ENCODE measurements around the gene NCOA5.

DNA sequence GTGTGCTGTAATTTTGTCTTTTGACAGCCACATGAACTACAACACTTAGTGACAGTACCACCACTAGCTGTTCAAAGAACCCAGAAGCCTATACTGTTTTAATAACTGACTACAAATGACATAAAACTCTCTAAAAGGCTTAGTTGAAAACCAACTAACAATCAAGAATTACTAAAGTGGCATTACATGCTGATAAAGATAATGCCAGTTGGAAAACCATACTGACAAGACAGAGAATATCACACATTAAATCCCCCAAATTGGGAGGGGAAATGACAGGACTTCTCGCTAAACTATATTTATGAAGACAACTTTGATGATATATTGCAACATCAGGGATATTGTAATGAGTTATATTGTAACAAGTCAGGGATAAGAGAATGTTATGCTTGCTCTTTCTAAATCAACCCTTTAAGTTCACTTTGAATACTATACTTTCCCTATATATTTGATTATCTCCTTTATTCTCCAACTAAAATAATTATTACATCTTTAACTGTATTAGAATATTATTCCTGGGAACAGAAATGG, 6.2 kb downstream of the NCOA5 start:
- no peak for TF ChIP-seq ZNF274 (IDR thresholded peaks at IDR 0.05; ENCODE audit: low read depth, low read length)
- TF ChIP-seq YY1 (IDR thresholded peaks at IDR 0.05; ENCODE audit: insufficient read depth, insufficient read length) = no peak

All from NT2/D1 (cell line).